Activated CD4-positive, alpha-beta T cell treated with anti-CD3 and anti-CD28 coated beads for 36 hours (primary cell): ENCODE data around the gene CELA2A. TPM values are rescaled to one million over a fixed set of nuclear protein-coding genes. Genes with fewer than 3 reads are reported as not detected.

ENCODE experiments used
- ATAC-seq: fragments of 200-7000 bp; cut with Tn5 transposase; one replicate; pipeline ENCODE4 v1.10.0; 2021; ENCODE audit warnings: mild to moderate bottlenecking, moderate library complexity
- CTCF ChIA-PET: fragments of 350-600 bp; sonication (Branson Sonifier 250); formaldehyde crosslinking; loops from one replicate; lab custom pipeline; 2021; ENCODE audit warnings: antibody characterized with exemption; lab: Charles Lee
- POLR2A ChIA-PET: fragments of 350-600 bp; sonication (Branson Sonifier 250); formaldehyde crosslinking; loops from one replicate; lab custom pipeline; 2021; ENCODE audit warnings: antibody characterized with exemption, inconsistent platforms; lab: Charles Lee
- DNase-seq: peaks from one replicate; pipeline ENCODE4 v3.0.0-alpha.2; 2020
- H3K27ac Mint-ChIP-seq: one replicate; pipeline ENCODE4 v1.8.0; 2021; ENCODE audit warnings: mixed read lengths
- H3K27me3 Mint-ChIP-seq: one replicate; pipeline ENCODE4 v1.8.0; 2021; ENCODE audit warnings: mixed read lengths
- H3K36me3 Mint-ChIP-seq: one replicate; pipeline ENCODE4 v1.8.0; 2021; ENCODE audit warnings: low read depth, mixed read lengths
- H3K4me1 Mint-ChIP-seq: one replicate; pipeline ENCODE4 v1.8.0; 2021; ENCODE audit warnings: mixed read lengths
- H3K4me3 Mint-ChIP-seq: one replicate; pipeline ENCODE4 v1.8.0; 2021; ENCODE audit warnings: mild to moderate bottlenecking, moderate library complexity, mixed read lengths
- H3K9me3 Mint-ChIP-seq: one replicate; pipeline ENCODE4 v1.8.0; 2021; ENCODE audit warnings: low read depth, mixed read lengths
- intact Hi-C, 2 experiments: fragments of 100-400 bp; cut with DNase I in 1 of 2; cut with micrococcal nuclease in 1 of 2; formaldehyde crosslinking; loops; one replicate each; pipeline versions ENCODE4 v1.14.2 to v1.15.1; 2022 to 2024; cut with DNase I, micrococcal nuclease
- total RNA-seq, 2 experiments: library from RNA; stranded (reverse); gene quantifications; one replicate each; pipeline ENCODE4 v1.2.3, GENCODE V29; 2021

The CELA2A gene
- total RNA-seq, result not detected

DNA sequence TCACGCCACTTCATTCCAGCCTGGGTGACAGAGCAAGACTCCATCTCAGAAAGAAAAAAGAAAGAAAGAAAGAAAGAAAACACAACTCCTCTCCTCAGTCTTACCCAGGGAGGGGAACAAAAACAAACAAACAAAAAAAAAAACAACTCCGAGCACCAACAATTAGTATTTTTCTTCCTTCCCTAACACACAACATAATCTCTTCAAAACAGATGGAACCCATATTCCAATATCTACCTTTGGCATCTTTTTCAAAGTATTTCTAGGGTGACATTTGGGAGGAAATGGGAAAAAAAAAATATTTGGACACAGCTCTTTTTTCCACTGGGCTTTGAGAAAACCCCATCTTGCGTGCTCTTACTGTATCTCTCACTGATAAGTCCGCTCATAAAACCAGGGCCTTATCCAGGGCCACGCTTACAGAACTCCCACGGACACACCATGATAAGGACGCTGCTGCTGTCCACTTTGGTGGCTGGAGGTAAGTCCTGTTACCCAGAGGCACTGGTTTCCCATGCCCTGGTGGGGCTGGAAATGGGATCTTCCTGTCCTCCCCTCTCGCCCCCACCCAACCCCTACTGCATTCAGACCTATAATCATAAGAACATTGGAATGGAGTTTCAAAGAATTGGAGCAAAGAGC, at the start of gene CELA2A:
Gene CELA2A, plus strand, starts transcription at position 420 of the 642 bp plus-strand sequence. Its CDS starts 22 bp downstream, at position 442.
- no peaks in the 10 kb centered on the region for H3K27me3 Mint-ChIP-seq
- POLR2A ChIA-PET, result no interaction called here

DNA sequence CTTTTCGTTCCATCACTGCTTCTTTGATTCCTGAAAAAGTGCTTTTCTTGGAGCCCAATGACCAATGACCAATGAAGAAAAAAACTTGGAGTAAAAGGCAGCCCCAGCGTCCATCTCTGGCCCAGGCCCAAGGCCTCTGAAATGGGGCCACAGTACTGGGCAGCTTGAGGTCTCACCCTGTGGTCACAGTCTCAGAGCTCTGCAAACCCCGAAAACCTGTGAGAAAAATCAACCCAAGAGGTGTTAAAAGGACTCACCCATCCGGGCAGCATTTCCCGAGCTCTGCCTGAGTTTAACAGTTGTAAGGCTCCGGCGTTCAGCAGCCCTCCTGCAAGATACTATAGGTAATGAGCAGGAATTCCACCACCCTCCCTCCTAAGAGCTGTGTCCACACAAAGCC, 49.0 kb upstream of the CELA2A start:
- Mint-ChIP-seq H3K27me3 (peaks cover 5% of the 10 kb centered on the region), H3K4me3 (no peak overlapping the region), H3K9me3 (no peaks in the 10 kb centered on the region), H3K4me1 (peaks cover 20% of the 10 kb centered on the region), H3K27ac (no peak overlapping the region), H3K36me3 (peaks cover 2% of the 10 kb centered on the region)
- DNase-seq, result no peak
- ChIA-PET POLR2A (no interaction called here), CTCF (interaction anchor here (0.8 to 1.8 kb wide), 2 partner anchors 21 to 84 kb away, joined by 4 to 7 read pairs; no protein-coding TSS in a partner anchor)
- intact Hi-C loops, result loop anchor here in 1 of 2 experiments (5.0 kb wide), 1 partner anchor 160 kb away; the partner anchor contains the start of gene FHAD1
- no peak for ATAC-seq

More for the DNA sequence above, at the start of gene CELA2A:
- ATAC-seq, result no peak
- intact Hi-C loops, result no loop called here
- H3K4me1 Mint-ChIP-seq, result no peaks in the 10 kb centered on the region
- DNase-seq, result no peak
- CTCF ChIA-PET, result interaction anchor here (0.7 kb wide), 1 partner anchor 42 kb away, joined by 3 read pairs; no protein-coding TSS in a partner anchor
- H3K36me3 Mint-ChIP-seq, result no peaks in the 10 kb centered on the region
- H3K27ac Mint-ChIP-seq, result no peak within 1 kb of the TSS
- H3K9me3 Mint-ChIP-seq, result no peaks in the 10 kb centered on the region
- H3K4me3 Mint-ChIP-seq, result no peak within 1 kb of the TSS

DNA sequence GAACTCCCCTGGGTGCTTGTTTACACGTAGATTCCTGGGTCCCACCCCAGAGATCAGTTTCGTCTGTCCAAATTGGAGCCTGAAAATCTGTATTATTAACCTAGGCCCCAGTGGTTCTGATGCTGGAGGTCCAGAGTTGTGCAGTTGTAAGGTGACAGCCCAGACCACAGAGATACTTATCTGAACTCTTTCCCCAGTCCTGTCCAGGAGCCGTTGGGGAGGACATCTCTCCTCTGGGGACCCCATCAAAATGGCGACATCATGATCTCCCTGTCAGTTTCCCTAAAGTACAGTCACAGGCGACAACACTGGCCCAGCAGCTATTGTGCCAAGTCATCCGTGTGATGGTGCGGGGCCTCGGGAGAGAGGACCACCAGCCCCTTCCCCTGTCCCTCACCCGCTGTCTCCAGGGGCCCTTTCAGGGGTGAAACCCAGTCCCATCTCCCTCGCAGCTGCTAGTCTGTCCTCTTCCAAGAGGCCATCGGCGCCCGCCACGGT, 47.6 kb upstream of the CELA2A start:
- H3K27me3 Mint-ChIP-seq, result peaks cover 5% of the 10 kb centered on the region
- ATAC-seq, result no peak
- POLR2A ChIA-PET, result no interaction called here
- no peaks in the 10 kb centered on the region for H3K9me3 Mint-ChIP-seq
- H3K27ac Mint-ChIP-seq, result peak overlapping the region; percentile 70
- H3K4me1 Mint-ChIP-seq, result peaks cover 22% of the 10 kb centered on the region
- intact Hi-C loops, result loop anchor here (1.0 to 5.0 kb wide), 6 partner anchors 8 to 428 kb away; partner anchors contain the start of genes CASP9 (in 1 of the 2), DDI2 (in 1 of the 2), DNAJC16 (in 1 of the 2) and FHAD1 (in 1 of the 2)
- peaks cover 8% of the 10 kb centered on the region for H3K36me3 Mint-ChIP-seq
- DNase-seq, result no peak
- peak overlapping the region; percentile 87 for H3K4me3 Mint-ChIP-seq
- CTCF ChIA-PET, result interaction anchor here (1.8 kb wide), 1 partner anchor 85 kb away, joined by 7 read pairs; no protein-coding TSS in a partner anchor

DNA sequence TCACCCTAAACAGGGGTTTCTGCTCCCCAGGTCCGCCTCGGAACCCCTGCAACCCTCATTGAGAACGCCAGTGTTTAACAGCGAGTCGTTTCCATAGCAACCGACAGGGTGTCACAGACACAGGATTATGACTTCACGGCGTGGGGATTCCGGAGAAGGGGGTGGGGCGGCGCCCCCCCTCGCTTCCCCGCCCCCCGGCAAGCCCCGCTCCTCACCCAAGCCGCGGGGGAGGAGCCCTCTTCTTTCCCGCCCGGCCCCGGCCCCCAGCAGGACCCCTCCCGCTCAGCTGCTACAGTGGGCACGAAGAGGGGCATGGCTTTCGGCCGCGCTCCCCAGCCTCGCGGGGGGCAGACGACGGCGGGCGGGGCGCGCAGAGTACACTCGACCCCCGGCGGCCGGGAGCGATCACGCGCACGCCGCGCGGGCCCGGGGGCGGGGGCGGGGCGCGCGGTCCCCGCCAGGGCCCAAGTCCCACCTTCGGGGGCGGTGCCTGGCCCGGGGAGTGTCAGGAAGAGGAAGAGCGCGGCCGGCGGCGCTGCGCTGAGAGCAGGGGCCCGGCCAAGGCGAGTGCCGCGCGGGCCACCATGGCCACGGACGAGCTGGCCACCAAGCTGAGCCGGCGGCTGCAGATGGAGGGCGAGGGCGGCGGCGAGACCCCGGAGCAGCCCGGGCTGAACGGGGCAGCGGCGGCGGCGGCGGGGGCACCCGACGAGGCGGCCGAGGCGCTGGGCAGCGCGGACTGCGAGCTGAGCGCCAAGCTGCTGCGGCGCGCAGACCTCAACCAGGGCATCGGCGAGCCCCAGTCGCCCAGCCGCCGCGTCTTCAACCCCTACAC, 46.9 kb upstream of the CELA2A start, which contains the start of gene EFHD2:
Gene EFHD2, plus strand, starts transcription at position 501 of the 835 bp plus-strand sequence. Its CDS starts 84 bp downstream, at position 585.
- H3K9me3 Mint-ChIP-seq, result no peaks in the 10 kb centered on the region
- peaks cover 28% of the 10 kb centered on the region for H3K4me1 Mint-ChIP-seq
- ChIA-PET POLR2A (interaction anchor here (0.6 to 0.7 kb wide), 2 partner anchors 10 to 125 kb away, joined by 3 read pairs; no protein-coding TSS in a partner anchor), CTCF (interaction anchor here (1.0 kb wide), 1 partner anchor 84 kb away, joined by 3 read pairs; no protein-coding TSS in a partner anchor)
- DNase-seq (peak; percentile 90), ATAC-seq (peak; percentile 86)
- peak within 1 kb of the TSS; percentile 81 for H3K27ac Mint-ChIP-seq
- peaks cover 5% of the 10 kb centered on the region for H3K27me3 Mint-ChIP-seq
- peaks cover 11% of the 10 kb centered on the region for H3K36me3 Mint-ChIP-seq
- intact Hi-C loops, result loop anchor here (1.0 to 5.0 kb wide), 6 partner anchors 8 to 427 kb away; partner anchors contain the start of genes CASP9 (in 1 of the 2), DDI2 (in 1 of the 2), DNAJC16 (in 1 of the 2) and FHAD1 (in 1 of the 2)
- H3K4me3 Mint-ChIP-seq, result peak within 1 kb of the TSS; percentile 87

DNA sequence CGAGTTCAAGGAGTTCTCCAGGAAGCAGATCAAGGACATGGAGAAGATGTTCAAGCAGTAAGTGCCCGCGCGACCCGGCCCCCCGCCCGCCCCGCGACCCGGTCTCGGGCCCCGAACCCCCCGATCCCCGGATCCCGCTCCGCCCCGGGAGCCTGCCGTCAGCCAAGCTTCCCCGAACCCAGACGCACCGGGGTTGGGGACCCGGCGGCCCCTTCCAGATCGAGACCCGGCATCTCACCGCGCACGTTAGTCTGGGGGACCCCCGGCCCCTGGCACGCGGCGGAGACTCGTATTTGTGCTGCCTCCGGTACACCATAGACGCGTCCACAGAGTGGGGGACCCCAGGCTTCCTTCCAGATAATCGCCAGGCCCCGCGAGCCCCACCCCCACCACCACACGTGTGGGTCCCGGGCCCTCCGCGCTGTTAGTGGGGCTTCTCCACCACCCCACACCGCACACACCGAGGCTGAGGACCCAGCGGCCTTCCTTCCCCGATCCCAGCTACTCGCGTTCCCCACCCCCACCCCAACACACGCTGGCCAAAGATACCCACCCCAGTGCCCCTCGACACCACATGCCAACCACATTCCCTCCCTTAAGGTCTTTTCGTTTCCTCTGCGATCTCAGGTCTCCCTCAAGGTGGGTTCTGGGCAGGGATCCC, 46.2 kb upstream of the CELA2A start:
- intact Hi-C loops, result no loop called here
- DNase-seq (peak; percentile 42), ATAC-seq (no peak)
- CTCF ChIA-PET, result interaction anchor here (1.0 kb wide), 1 partner anchor 85 kb away, joined by 3 read pairs; no protein-coding TSS in a partner anchor
- POLR2A ChIA-PET, result interaction anchor here (0.6 to 0.7 kb wide), 2 partner anchors 9 to 126 kb away, joined by 3 read pairs; no protein-coding TSS in a partner anchor
- H3K9me3 Mint-ChIP-seq, result no peaks in the 10 kb centered on the region
- H3K27me3 Mint-ChIP-seq, result peaks cover 5% of the 10 kb centered on the region
- H3K36me3 Mint-ChIP-seq, result peaks cover 17% of the 10 kb centered on the region
- H3K4me1 Mint-ChIP-seq, result peaks cover 36% of the 10 kb centered on the region
- H3K27ac Mint-ChIP-seq, result peak overlapping the region; percentile 68
- peak overlapping the region; percentile 87 for H3K4me3 Mint-ChIP-seq

DNA sequence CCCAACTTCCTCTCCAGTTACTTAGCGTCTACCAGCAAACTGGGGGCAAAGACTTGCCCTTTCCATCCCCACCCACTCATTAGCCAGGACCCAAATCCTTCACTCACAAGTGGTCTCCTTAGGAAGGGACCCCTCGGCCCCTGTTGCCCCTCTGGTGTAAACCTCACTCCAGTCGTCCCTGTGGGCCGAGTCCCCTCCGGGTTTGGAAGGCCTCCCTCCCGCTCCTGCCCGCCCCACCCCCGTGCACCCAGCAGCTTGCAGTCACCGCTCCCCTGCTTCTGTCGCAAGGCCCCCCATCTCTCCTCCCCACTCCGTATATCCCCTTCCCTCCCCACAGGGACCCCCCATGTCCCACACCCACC, 45.7 kb upstream of the CELA2A start:
- Mint-ChIP-seq H3K27ac (peak overlapping the region; percentile 68), H3K36me3 (peaks cover 17% of the 10 kb centered on the region), H3K4me1 (peaks cover 41% of the 10 kb centered on the region), H3K27me3 (peaks cover 5% of the 10 kb centered on the region), H3K4me3 (peak overlapping the region; percentile 87), H3K9me3 (no peaks in the 10 kb centered on the region)
- CTCF ChIA-PET, result no interaction called here
- peak; percentile 41 for DNase-seq
- intact Hi-C loops, result loop anchor here in 1 of 2 experiments (1.0 kb wide), 1 partner anchor 59 kb away; no protein-coding TSS in a partner anchor
- POLR2A ChIA-PET, result interaction anchor here (0.5 kb wide), 1 partner anchor 18 kb away, joined by 4 read pairs; no protein-coding TSS in a partner anchor
- no peak for ATAC-seq

DNA sequence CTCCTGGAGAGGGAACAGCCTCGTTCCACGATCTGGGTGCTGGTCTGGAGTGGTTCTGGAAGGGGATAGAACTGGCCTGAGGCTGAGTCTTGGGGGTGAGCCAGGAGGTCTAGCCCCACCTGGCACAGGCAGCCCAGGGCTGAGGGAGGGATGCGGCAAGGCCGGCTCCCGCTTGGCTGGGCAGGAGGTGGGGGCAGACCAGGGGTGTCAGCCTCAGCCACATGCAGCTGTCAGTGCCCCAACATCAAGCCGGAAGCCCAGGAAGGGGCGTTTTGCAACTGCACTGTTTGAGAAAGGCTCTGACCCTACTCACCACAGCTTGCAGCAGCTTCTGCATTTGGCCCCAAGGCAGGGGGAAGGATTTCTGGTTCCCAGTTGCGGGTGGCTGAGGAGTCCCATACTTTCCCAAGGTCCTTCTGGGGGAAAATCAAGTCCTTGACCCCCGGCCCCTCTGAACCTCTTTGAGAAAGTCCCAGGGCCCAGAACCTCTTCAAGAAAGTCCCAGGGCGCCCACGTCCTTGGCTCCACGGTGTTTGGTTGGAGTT, 44.9 kb upstream of the CELA2A start:
- no peaks in the 10 kb centered on the region for H3K9me3 Mint-ChIP-seq
- peak; percentile 25 for ATAC-seq

DNA sequence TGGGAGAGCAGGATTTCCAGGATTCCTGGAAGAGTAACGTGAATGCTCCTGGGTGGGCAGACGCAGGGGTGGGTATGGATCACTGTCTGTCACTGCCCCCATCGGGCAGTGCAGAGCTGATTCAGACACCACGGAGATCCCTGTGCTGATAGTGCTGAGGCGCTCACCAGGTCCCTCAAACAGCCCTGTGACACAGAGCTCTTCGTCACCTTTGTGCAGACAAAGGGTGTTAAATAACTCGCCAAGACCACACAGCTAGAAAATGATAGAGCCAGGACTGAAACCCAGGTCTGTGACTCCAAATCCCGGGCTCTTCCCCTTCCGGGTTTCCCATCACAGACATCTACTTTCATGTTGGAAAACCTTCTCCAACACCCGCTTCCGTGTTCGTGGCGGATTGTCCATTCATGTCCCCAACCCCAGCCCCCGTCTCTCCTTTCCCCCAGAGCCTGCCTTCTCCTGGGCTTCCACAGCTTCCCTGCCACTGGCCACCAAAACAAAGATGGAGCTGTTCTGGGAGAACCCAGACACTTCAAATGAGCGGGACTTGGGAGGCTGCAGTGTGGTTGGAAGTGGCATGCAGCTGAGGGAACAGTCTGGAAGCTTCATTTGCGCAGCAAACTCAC, 44.2 kb upstream of the CELA2A start:
- Mint-ChIP-seq H3K9me3 (no peaks in the 10 kb centered on the region), H3K36me3 (peaks cover 21% of the 10 kb centered on the region), H3K4me3 (peak overlapping the region; percentile 87), H3K4me1 (peaks cover 55% of the 10 kb centered on the region), H3K27me3 (peaks cover 5% of the 10 kb centered on the region), H3K27ac (peak overlapping the region; percentile 34)
- intact Hi-C loops, result no loop called here
- peak; percentile 73 for DNase-seq
- ChIA-PET CTCF (interaction anchor here (0.6 to 1.8 kb wide), 3 partner anchors 9 to 107 kb away, joined by 3 to 10 read pairs (median 7); no protein-coding TSS in a partner anchor), POLR2A (interaction anchor here (0.6 to 1.4 kb wide), 3 partner anchors 9 to 124 kb away, joined by 3 to 4 read pairs (median 4); no protein-coding TSS in a partner anchor)
- ATAC-seq, result peak; percentile 57

More for the DNA sequence above, 44.9 kb upstream of the CELA2A start:
- CTCF ChIA-PET, result interaction anchor here (0.6 to 1.8 kb wide), 3 partner anchors 88 to 373 kb away, joined by 3 to 10 read pairs (median 7); no protein-coding TSS in a partner anchor
- H3K36me3 Mint-ChIP-seq, result peaks cover 20% of the 10 kb centered on the region
- peak overlapping the region; percentile 47 for H3K27ac Mint-ChIP-seq
- H3K4me1 Mint-ChIP-seq, result peaks cover 49% of the 10 kb centered on the region
- intact Hi-C loops, result loop anchor here in 1 of 2 experiments (1.0 kb wide), 1 partner anchor 59 kb away; no protein-coding TSS in a partner anchor
- POLR2A ChIA-PET, result interaction anchor here (0.5 to 1.4 kb wide), 4 partner anchors 10 to 125 kb away, joined by 3 to 4 read pairs (median 4); no protein-coding TSS in a partner anchor
- peak; percentile 64 for DNase-seq
- peak overlapping the region; percentile 87 for H3K4me3 Mint-ChIP-seq
- peaks cover 5% of the 10 kb centered on the region for H3K27me3 Mint-ChIP-seq

DNA sequence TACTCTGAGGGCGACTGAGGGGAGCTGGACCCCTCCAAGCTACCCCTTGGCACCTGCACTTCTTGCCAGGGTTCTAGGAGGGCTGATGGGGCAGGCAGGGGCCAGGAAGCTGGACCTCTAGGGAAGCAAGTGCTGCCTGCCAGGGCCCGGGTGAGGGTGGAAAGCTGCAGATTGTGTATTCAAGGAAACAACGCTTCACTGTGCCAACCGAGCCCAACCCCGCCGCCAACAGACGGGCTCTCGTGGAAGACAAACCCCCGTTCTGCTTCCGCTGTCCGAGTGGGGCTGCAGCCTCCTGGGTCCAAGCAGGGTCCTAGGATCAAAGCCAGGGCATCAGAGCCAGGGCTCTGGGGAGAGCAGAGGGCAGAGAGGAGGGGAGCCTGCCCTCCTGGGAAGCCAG, 43.7 kb upstream of the CELA2A start:
- CTCF ChIA-PET, result interaction anchor here (0.6 to 1.8 kb wide), 3 partner anchors 10 to 107 kb away, joined by 3 to 10 read pairs (median 7); no protein-coding TSS in a partner anchor
- no peak overlapping the region for H3K27ac Mint-ChIP-seq
- POLR2A ChIA-PET, result interaction anchor here (1.4 kb wide), 1 partner anchor 9 kb away, joined by 4 read pairs; no protein-coding TSS in a partner anchor
- peaks cover 21% of the 10 kb centered on the region for H3K36me3 Mint-ChIP-seq
- DNase-seq, result no peak
- ATAC-seq, result no peak
- intact Hi-C loops, result no loop called here
- no peak overlapping the region for H3K4me3 Mint-ChIP-seq
- H3K4me1 Mint-ChIP-seq, result peaks cover 61% of the 10 kb centered on the region
- no peaks in the 10 kb centered on the region for H3K9me3 Mint-ChIP-seq
- H3K27me3 Mint-ChIP-seq, result peaks cover 4% of the 10 kb centered on the region
